ENCODE measurements around the gene SEPTIN3. TPM values are rescaled to one million over a fixed set of nuclear protein-coding genes. Genes with fewer than 3 reads are reported as not detected.

Gene SEPTIN3
- total and polyA plus RNA-seq, 2 of the 8 experiments (the other 6 are each of a cell fraction or from before 2014, with no cell fraction given): 38.9 to 52.9 TPM

- no peaks in the 10 kb centered on the region for H3K79me2 ChIP-seq (ENCODE audit: control insufficient read depth in 1 of 2, insufficient read depth in 2 of 2, low read length in 2 of 2)
- H3K4ac ChIP-seq (replicated peaks; ENCODE audit: insufficient read length, low read depth, low read length): no peak overlapping the region
- no peak overlapping the region for H3K18ac ChIP-seq (ENCODE audit: extremely low read depth, low read length)
- no peak overlapping the region for H2BK120ac ChIP-seq (replicated peaks; ENCODE audit: low read depth, low read length)
- H2AK5ac ChIP-seq (ENCODE audit: low read depth, low read length): no peak overlapping the region
- H3K4me3 ChIP-seq (ENCODE audit: extremely low read depth in 1 of 4, insufficient read depth in 2 of 4, low read depth in 3 of 4, low read length in 4 of 4): no peak overlapping the region
- no peak overlapping the region for H3K56ac ChIP-seq (replicated peaks; ENCODE audit: insufficient read length, low read depth, low read length)
- no peak overlapping the region for H4K91ac ChIP-seq (replicated peaks; ENCODE audit: insufficient read length, low read length)
- H3K27me3 ChIP-seq (replicated peaks in 1 of 4; ENCODE audit: control insufficient read depth in 3 of 4, extremely low read depth in 1 of 4, insufficient read depth in 3 of 4, low read length in 3 of 4): no peaks in the 10 kb centered on the region
- no peaks in the 10 kb centered on the region for H3K23me2 ChIP-seq (ENCODE audit: low read depth, low read length)
- no peak overlapping the region for H2AFZ ChIP-seq (ENCODE audit: low read length)
- no peak overlapping the region for H4K5ac ChIP-seq (ENCODE audit: insufficient read length, low read depth, low read length)
- no peak overlapping the region for H3K4me2 ChIP-seq (ENCODE audit: insufficient read depth in 1 of 2, low read depth in 2 of 2, low read length in 2 of 2)
- FAIRE-seq (no peak), DNase-seq (ENCODE audit: low read depth in 1 of 2, low spot score in 2 of 2) (no peak)
- no peak overlapping the region for H2BK5ac ChIP-seq (ENCODE audit: low read depth, low read length)
- H3K27ac ChIP-seq (ENCODE audit: low read depth, low read length): no peak overlapping the region
- no peaks in the 10 kb centered on the region for H3K9me3 ChIP-seq (ENCODE audit: insufficient read depth in 2 of 2, low read depth in 1 of 2, low read length in 1 of 2)
- no peak overlapping the region for H2BK20ac ChIP-seq (ENCODE audit: low read length)
- 95% methylated on average over 5 of the region's 5 CpGs; no CpG with 5 or more reads in 1 of the 2 experiments for WGBS, 2 experiments (ENCODE audit: extremely low coverage in 1 of 2, insufficient coverage in 1 of 2, insufficient read length in 1 of 2, insufficient replicate concordance in 2 of 2, low coverage in 1 of 2, low lambda C conversion rate in 2 of 2, missing lambda C conversion rate in 1 of 2)
- peaks cover 0 to 2% of the 10 kb centered on the region in 2 experiments for H4K20me1 ChIP-seq (replicated peaks in 1 of 2; ENCODE audit: control insufficient read depth in 1 of 2, insufficient read depth in 2 of 2, low read length in 2 of 2)
- H2BK12ac ChIP-seq (ENCODE audit: low read depth, low read length): no peak overlapping the region
- H3K9ac ChIP-seq (replicated peaks in 1 of 4; ENCODE audit: extremely low read depth in 1 of 4, low read depth in 3 of 4, low read length in 3 of 4): no peak overlapping the region
- POLR2A ChIA-PET (ENCODE audit: partially characterized antibody): interaction anchor here (0.6 kb wide), 1 partner anchor 380 kb away, joined by 3 read pairs; no protein-coding TSS in a partner anchor
- H4K8ac ChIP-seq (ENCODE audit: extremely low read depth, insufficient read depth, low read length): no peak overlapping the region
- no peaks in the 10 kb centered on the region for H3K79me1 ChIP-seq (ENCODE audit: low read depth, low read length)
- H3K23ac ChIP-seq (ENCODE audit: insufficient read length): no peak overlapping the region
- CTCF ChIA-PET (ENCODE audit: partially characterized antibody): interaction anchor here (0.6 to 1.9 kb wide), 3 partner anchors 9 to 1106 kb away, joined by 4 to 5 read pairs (median 5); no protein-coding TSS in a partner anchor
- H2BK15ac ChIP-seq (ENCODE audit: low read length): no peak overlapping the region
- H3K36me3 ChIP-seq (ENCODE audit: control insufficient read depth in 2 of 4, insufficient read depth in 4 of 4, low read length in 3 of 4): peaks cover 14 to 57% (median 36%) of the 10 kb centered on the region in 4 experiments; a peak in 7 of 8 replicates
- TF ChIP-seq RBBP5 (IDR thresholded peaks at IDR 0.05; ENCODE audit: borderline replicate concordance, low read depth, low read length): no peak
- TF ChIP-seq SIRT6 (IDR thresholded peaks at IDR 0.05; ENCODE audit: low read length): no peak
- TF ChIP-seq USF2 (IDR thresholded peaks at IDR 0.05; ENCODE audit: low read length): no peak
- TF ChIP-seq MAX (IDR thresholded peaks at IDR 0.05): no peak
- no peak for TF ChIP-seq CTBP2 (IDR thresholded peaks at IDR 0.05; ENCODE audit: borderline replicate concordance, insufficient read depth, insufficient read length, low read length)
- no peak for TF ChIP-seq E2F6 (IDR thresholded peaks at IDR 0.05)
- no peak overlapping the region for H3K14ac ChIP-seq (ENCODE audit: insufficient read length)
- H3K4me1 ChIP-seq (replicated peaks in 1 of 4; ENCODE audit: control insufficient read depth in 3 of 4, insufficient read depth in 4 of 4, low read length in 3 of 4): no peaks in the 10 kb centered on the region
Measured at GRCh38 chr22:41992496-41992895, 23.3 kb downstream of the SEPTIN3 start.
